NCI-H524 (cell line): ENCODE measurements around the gene FAM163B.

Source experiments
- DNase-seq, 2 experiments: peaks; one replicate each; lab custom pipeline; 2025; lab: John Stamatoyannopoulos, UW

FAM163B gene

GRCh38 chr9:133599470-133600173 is 9.6 kb downstream of the FAM163B start:
- DNase-seq: no peak

- DNase-seq: no peak
Measured at GRCh38 chr9:133598978-133599377, 10.2 kb downstream of the FAM163B start.

- peak in 1 of 2 experiments; percentile 38 for DNase-seq
Measured at GRCh38 chr9:133597316-133597957, 11.8 kb downstream of the FAM163B start.

DNA sequence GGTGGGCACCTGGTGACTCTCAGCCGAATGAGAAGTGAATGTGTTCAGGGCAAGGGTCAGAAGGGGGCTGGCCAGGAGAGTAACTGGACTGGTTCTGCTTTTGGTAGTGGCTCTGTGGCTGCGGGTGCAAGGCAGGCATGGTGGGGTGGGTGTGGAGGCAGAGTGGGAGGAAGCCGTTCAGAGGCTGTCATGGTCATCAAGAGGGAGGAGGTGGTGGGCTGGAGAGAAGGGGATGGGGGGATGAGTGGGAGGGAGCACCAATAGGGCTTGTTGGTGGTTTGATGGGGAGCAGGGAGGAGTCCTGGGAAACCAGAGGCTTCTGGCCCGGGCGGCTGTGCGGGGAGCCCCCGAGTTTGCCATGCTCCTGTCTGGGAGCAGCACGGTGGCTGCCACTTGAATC is 13.3 kb downstream of the FAM163B start:
- no peak for DNase-seq

- DNase-seq: no peak
Measured at GRCh38 chr9:133594310-133594709, 14.9 kb downstream of the FAM163B start.

- no peak for DNase-seq
Measured at GRCh38 chr9:133593587-133594253, 15.5 kb downstream of the FAM163B start.

GRCh38 chr9:133592731-133593409 is 16.3 kb downstream of the FAM163B start:
- peak in 1 of 2 experiments; percentile 37 for DNase-seq

- no peak for DNase-seq
Measured at GRCh38 chr9:133591985-133592384, 17.2 kb downstream of the FAM163B start.

GRCh38 chr9:133591116-133591910 is 17.9 kb downstream of the FAM163B start:
- DNase-seq: no peak

DNA sequence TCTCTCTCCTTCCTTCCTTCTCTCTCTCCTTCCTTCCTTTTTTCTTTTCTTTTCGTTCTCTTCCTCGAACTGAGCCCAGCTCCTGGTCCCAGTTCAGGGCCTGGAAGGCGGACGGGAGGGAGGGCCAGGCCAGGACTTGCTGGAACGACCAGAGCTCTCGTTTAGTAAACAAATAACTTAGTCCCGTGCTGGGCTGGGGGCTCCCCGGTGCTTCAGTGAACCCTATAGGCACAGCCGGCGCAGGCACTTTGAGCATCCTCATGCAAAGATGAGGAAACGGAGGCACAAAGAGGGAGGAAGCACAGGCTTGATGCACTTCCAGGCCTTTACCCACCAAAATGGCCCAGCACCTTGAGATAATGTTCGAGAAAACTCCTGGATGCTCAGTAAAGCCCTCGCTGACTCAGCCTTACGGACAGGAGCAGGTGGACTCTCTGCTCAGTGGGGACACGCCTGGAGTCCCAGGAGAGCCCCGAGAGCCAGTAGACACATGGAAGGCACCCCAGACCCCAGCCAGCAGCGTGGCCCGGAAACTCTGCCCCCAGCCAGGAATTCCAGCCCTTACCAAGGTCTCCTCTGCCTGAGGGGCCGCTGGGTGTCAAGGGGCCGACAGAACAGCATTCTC is 18.8 kb downstream of the FAM163B start:
- DNase-seq: peak in 1 of 2 experiments; percentile 27

DNA sequence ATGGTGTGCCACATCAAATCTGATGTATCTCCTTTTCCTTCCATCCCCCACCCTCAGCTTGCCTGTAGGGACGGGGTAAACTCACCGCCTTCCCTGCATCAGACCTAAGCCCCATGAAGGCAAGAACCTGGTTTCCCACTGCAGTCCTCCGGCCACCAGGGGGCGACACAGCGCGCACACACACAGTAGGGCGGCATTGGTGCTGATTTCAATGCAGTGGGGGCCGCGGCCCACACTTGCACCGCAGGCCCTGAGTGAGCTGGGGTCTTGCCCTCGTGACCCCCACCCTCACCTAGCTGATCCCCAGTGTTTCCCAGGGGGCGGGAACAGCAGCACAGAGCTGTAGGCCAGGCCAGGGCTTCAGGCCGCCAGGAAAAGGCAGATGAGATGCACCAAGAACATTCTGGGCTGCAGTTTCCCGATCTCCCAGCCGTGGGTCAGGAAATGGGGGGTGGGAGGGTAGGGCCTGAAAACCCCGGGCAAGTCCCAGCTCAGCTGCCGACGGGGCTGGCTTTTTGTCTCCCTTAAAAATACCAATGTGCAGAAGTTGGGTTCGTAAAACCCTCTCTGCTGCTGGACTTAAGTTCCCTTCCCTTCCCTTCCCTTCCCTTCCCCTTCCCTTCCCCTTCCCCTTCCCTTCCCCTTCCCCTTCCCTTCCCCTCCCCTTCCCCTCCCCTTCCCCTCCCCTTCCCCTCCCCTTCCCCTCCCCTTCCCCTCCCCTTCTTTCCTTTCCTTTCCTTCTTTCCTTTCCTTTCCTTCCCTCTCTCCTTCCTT is 19.5 kb downstream of the FAM163B start:
- peak in 1 of 2 experiments; percentile 33 for DNase-seq

- DNase-seq: no peak
Measured at GRCh38 chr9:133587466-133587865, 21.7 kb downstream of the FAM163B start.

DNA sequence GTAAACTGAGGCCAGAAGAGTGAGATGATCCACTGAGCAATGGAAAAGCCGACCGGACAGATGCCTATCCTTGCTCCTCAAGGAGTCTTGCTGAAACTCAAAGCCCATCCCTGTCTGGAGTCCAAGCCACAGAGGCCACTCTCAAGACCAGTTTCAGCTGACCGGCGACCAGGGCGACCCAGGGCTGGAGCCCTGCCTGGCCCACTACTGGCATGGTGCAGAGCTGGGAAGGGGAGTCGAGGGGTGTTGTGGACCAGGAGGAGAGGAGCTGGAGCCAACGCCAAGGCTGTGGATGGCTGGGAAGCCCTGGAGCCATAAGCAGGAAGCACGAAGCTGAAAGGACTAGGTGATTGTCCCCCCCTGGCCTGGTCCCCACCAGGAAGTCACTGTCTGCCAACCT is 22.1 kb downstream of the FAM163B start:
- DNase-seq: no peak

DNA sequence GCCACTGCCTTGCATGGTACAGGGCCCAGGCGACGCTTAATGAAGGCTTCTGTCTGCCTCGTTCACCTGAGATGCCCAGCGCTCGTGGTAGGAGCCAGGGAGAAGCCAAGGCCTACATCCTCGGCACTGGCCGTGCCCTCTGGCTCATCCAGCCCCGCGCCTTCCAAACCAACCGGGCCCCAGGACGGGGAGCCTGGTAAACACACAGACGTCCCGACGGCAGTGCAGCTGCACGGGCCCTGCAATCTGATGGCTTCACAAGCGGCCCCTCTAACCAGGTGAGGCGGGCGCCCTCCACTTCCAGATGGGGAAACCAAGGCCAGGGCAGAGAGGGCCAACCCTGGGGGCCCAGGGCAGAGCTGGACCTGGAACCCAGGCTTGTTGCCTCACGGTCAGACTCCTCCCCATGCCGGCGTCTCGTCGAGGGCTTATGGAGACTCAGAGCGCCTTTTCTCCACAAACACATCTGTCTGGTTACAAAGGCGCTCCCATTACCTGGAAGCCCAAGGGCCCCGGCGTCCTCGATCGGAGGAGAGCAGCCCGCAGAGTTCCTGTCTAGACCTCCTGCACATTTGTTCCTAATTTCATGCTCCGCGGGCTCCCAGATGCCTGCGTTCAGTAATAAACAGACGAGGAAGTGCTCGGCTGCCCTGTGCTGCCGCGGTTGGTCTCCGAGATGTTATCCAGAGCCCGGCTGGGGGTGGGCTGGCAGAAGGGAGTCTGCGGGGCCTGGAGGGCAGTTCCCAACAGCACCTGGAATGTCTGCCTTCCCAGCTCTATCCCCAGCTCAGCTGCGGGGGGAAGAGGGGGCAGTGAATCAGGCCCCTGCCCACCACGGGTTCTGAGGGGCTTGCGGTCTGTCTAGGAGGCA is 23.5 kb downstream of the FAM163B start:
- DNase-seq: peak in 1 of 2 experiments; percentile 55

DNA sequence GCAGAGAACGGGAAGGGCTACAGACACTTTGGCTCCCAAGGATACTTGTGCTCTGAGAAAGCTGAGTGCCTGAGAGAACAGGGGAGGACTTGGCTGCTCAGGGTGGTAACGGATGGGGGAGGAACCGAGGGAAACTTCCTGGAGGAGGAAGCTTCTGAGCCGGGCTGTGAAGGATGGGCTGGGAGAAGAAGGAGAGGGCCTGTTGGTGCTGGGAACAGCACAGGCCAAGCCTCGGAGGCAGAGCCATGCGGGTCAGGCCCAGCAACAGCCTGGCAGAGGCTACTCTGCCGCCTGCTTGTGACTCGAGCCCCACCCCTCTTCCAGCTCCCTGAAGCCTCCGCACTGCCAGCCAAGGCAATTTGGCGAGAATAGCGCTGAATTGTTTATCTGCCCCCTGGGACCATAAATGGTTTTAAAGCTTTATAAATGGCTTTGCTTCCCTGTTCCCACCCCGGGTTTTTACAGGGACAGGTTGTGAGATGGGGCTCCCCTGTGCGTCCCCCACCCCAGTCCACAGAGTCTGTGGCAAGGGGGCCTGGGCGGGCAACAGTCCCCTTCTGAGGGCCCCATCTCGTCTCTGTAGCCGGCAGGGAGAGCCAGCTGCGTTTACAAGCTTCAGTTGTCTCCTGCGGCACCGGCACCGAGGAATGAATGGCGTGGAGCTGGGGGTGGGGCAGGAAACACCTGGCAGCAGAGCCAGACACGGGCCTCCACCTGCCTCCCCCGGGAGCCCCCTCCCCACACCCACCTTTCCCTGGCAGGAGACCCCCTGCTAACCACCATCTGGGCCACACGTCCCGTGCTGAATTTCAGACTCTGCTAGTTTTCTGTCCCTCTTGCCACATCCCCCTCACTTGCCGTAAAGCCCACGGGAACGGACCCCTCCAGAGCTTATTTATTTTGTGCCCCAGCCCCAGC is 24.4 kb downstream of the FAM163B start:
- DNase-seq: peak; percentile 52 to 69

GRCh38 chr9:133584167-133584558 is 25.0 kb downstream of the FAM163B start:
- no peak for DNase-seq

GRCh38 chr9:133583586-133583985 is 25.6 kb downstream of the FAM163B start:
- DNase-seq: no peak

GRCh38 chr9:133583111-133583510 is 26.1 kb downstream of the FAM163B start:
- DNase-seq: no peak
